ENCODE measurements around the gene ITGA8.
A peak's percentile ranks its signal among the peaks of the same experiment; 100 is the strongest.
"Not testable (repeated sequence)": the region's sequence is repeated elsewhere in the genome, so short reads cannot be mapped to it uniquely, and the experiment has no call there.

Gene ITGA8

GRCh38 chr10:15558136-15558535 is 161.6 kb downstream of the ITGA8 start:
- DNase-seq = no peak

DNA sequence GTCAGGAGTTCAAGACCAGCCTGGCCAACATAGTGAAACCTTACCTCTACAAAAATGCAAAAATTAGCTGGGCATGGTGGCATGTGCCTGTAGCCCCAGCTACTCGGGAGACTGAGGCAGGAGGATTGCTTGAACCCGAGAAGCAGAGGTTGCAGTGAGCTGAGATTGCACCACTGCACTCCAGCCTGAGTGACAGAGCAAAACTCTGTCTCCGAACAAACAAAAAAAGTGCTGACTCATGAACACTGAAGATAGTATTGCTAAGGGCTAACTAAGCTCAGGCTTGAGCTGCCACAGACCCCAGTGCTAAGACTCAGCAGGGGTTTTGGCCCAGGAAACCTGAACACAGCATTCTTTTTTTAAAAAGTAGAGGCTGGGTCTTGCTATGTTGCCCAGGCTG is 162.6 kb downstream of the ITGA8 start:
- not testable (repeated sequence) for DNase-seq

DNA sequence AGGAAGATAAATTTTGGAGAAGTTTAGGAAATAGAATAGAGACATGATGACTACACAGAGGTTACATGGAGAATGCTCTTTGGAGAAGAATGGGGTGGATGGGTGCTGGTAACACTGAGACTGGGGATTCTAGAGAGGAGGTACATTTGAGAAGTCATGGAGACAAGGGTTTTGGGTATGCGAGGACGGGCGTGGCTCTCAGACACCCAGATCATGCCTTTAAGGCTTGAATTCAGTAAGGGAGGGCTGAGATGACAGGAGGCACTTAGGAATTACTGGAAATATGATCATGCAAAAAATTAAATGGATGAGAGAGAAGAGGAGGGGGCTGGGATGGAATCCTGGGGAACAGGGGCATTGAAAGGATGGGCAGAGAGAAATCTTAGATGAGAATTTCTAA is 168.8 kb downstream of the ITGA8 start:
- DNase-seq = no peak

GRCh38 chr10:15548331-15548730 is 171.4 kb downstream of the ITGA8 start:
- DNase-seq = no peak

GRCh38 chr10:15546606-15547005 is 173.1 kb downstream of the ITGA8 start:
- no peak for DNase-seq

- no peak for DNase-seq
Measured at GRCh38 chr10:15545884-15546283, 173.8 kb downstream of the ITGA8 start.

GRCh38 chr10:15545266-15545665 is 174.5 kb downstream of the ITGA8 start:
- DNase-seq = no peak

DNA sequence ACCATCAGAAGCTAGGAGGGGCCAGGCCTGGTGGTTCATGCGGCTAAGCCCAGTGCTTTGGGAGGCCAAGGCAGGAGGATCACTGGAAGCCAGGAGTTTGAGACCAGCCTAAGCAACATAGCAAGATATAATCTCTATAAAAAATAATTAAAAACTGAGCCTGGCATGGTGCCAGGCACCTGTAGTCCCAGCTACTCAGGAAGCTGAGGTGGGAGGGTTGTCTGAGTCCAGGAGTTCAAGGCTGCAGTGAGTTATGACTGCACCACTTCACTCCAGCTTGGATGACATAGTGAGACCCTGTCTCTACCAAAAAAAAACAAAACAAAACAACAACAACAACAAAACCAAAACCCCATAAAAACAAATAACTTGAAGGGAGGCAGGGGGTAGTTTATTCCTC is 175.7 kb downstream of the ITGA8 start:
- no peak for DNase-seq

GRCh38 chr10:15542817-15543216 is 176.9 kb downstream of the ITGA8 start:
- DNase-seq = no peak

DNA sequence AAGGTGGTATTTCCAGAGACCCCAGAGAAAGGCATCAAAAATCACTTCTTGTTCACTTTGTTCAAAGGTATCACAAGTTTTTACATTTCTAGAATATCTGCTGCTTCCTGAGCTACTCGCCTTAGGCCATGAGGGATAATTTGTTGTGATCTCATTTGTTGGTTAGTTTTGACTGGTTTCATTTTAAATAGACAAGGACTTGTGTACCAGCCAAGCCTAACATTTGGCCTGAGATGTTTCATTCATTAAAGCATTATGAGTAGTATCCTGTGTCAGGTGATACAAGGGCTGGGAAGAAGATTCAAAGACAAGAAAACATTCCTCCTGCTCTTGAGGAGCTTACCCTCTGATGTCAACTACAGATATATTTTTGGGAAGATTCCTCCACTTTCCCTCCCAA is 178.3 kb downstream of the ITGA8 start:
- no peak for DNase-seq

GRCh38 chr10:15540727-15541126 is 179.0 kb downstream of the ITGA8 start:
- DNase-seq = no peak

DNA sequence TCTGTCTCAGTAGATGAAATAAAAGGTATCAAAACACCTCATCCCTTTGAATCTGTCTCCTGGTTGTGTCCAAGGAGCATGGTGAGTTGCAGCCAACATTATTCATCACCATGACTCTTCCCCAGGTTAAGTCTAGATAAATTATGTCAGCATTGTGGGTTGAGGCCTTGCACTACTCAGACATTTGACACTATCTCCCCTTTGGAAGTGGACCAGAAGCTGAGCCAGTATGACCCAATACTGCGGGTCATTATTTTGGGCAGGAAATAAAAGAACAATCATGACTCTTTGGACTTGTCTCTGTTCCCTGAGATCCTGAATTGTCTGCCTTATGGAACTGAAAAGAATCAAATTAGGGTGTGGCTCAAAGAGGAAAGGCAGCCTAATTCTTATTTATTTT is 180.5 kb downstream of the ITGA8 start:
- DNase-seq = no peak

DNA sequence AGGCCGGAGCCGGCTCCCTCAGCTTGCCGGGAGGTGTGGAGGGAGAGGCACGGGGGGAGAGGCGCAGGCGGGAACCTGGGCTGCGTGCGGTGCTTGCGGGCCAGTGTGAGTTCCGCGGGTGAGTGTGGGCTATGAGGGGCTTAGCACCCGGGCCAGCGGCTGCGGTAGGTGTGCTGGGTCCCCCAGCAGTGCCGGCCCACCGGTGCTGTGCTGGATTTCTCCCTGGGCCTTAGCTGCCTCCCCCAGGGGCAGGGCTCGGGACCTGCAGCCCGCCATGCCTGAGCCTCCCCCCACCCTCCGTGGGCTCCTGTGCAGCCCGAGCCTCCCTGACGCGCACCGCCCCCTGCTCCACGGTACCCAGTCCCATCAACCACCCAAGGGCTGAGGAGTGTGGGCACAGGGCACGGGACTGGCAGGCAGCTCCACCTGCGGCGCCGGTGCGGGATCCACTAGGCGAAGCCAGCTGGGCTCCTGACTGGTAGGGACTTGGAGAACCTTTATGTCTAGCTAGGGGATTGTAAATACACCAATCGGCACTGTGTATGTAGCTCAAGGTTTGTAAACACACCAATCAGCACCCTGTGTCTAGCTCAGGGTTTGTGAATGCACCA is 184.7 kb downstream of the ITGA8 start:
- DNase-seq = not testable (repeated sequence)

GRCh38 chr10:15531927-15532722 is 187.6 kb downstream of the ITGA8 start:
- no peak for DNase-seq

- no peak for DNase-seq
Measured at GRCh38 chr10:15528859-15529239, 190.9 kb downstream of the ITGA8 start.

DNA sequence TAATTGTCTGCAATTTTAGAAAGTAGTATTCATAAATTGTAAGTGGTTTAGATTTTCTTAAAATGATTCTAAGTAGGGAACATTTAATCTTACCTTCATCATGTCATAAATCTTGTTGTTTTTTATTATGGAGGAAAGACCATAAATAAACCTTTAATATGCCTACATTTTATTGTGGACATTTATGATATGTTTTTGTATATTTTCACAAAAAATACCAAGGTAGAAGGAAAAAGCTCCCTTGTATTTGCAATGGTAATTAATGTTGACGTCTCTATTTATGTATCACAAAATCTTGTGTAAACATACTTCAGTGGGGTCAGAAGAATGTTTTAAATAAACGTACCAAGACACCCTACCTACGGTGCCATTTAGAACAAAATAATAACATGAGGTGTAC is 193.0 kb downstream of the ITGA8 start:
- no peak for DNase-seq

DNA sequence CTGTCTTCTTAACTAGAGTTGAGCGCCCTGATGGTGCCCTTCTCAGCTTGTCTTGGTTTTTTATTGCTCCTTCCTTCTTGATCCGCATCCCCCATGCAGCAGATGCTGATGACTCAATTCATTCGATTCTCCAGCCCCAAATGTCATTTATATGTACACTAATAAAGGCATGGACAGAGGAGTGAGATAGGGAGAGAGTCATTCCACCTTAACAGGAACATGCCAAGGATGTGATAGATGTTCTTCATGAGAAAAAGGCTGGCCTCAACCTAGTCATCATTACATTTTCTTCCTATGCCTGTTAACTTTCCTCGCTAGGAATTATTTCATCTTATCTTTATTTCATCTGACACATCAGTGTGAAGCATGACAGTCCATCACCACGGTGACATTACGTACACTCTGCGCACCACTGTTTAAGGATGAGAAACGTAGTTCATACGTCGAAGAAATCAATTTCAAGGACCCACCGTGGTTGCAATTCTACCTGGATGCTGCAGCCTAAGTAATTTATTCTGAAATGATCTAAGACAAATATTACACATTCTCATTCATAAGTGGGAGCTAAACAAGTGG is 198.3 kb downstream of the ITGA8 start:
- DNase-seq = no peak

DNA sequence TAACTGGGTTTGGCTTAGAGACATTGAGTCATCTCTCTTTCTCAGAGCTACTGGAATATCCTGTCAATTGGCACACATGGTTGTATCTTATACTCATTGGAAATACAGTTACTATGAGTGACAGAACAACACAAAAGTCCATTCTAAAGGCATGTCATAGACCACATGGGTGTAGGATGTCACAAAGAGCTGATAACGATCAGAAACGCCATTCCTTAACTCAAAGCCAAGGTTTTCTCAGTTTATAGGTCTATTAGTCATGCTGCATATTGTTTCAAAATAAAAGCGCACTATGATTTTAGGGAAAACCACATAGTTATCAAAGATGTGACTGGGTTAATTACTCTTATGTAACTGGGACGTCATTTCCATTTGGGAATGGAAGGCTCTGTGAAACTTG is 201.5 kb downstream of the ITGA8 start:
- no peak for DNase-seq

DNA sequence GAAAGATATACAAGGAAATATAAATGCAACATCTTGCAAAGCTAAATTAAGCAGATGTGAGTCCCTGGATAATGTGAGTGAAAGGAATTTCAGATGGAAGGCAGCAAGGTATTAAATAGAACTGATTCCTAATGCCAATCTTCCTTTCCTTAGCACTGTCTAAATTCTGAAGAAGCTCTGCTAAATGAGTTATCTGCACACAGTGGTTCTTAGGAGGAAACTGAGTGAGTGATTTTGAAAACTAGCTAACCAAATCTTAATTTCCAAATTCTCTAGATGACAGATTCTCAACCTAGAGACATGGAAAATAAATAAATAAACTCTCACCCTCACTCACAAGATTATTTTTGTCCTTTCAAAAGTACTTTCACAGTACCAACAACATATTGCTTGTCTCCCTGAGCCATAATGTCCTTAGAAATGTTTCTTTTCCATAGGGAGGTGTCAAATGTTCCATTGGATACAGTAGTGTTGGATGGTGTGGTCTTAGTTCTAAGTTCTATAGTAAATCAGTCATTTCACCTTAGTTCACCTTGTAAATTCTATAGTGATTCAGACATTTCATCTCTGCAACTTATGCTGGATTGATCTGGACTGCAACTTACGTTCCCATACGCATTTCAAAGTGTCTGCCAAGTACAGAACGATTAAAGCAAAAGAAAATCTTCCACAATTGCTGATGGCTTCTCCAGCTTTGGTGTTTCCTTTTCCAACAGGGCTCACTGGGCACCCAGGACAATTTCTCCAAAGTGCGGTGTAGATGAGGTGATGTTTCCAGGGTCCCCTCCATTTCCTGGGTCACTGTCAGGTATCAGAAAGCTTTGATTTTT is 203.3 kb downstream of the ITGA8 start:
- no peak for DNase-seq

DNA sequence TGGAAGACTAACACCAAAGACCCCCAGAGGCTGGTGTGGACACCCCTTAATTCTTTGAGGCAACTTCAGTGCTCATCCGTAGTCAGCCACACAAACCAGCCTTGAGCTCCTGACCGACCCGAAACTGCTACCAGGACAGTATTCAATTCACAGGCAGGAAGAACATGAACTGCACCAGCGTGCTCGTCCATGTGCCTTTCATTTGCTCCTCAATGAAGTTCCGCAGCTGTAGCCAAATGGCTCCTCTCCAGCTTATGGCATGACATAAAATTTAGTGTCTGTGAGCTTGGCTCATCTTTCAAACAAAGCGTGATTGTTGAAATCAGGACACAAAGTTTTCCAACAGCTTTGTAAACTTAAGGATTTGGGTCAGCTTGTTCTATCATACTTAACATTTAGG is 204.5 kb downstream of the ITGA8 start:
- peak in 47 of 58 donors; percentile 2 to 75 (median 27) for DNase-seq

DNA sequence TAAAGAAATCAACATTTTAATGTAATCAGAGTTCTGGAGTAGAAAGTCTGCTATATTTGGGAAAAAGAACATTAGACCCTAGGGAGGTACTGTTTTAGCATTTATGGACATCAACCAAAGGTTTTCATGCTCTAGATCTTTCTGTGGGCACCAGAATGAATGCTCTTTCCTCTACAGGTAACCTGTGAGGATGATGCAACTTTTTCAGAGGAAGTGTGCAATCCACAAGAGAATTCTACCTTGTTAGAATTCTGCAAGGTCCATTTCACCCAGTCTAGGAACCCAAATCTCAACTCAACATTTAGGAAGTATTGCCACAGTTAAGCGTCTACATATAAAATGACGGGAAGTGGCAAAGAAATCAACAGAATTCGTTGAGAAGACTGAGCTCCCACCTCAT is 208.8 kb downstream of the ITGA8 start:
- no peak for DNase-seq

GRCh38 chr10:15505329-15505728 is 214.4 kb downstream of the ITGA8 start:
- DNase-seq = no peak
